Neural crest cell (in vitro differentiated cells): Measurements from ENCODE around the gene FBLN5. TPM values are rescaled to one million over a fixed set of nuclear protein-coding genes. Genes with fewer than 3 reads are reported as not detected.

Experiments used
- DNase-seq: peaks from one replicate; pipeline ENCODE4 v3.0.0; 2021; ENCODE audit warnings: low read depth, mixed read lengths, low spot score
- H3K27ac Mint-ChIP-seq: one replicate; pipeline ENCODE4 v1.8.0; 2021; ENCODE audit warnings: mild to moderate bottlenecking, mixed read lengths; ENCODE audit not compliant: unreplicated experiment
- H3K27me3 Mint-ChIP-seq: 2 replicates; pipeline ENCODE4 v1.8.0; 2021; ENCODE audit warnings: low read depth, mild to moderate bottlenecking, mixed read lengths
- H3K36me3 Mint-ChIP-seq: 2 replicates; pipeline ENCODE4 v1.8.0; 2021; ENCODE audit warnings: low read depth, mild to moderate bottlenecking, mixed read lengths
- H3K4me1 Mint-ChIP-seq: 2 replicates; pipeline ENCODE4 v1.8.0; 2021; ENCODE audit warnings: mixed read lengths
- H3K4me3 Mint-ChIP-seq: one replicate; pipeline ENCODE4 v1.8.0; 2021; ENCODE audit warnings: mild to moderate bottlenecking, mixed read lengths
- H3K9me3 Mint-ChIP-seq: 2 replicates; pipeline ENCODE4 v1.8.0; 2021; ENCODE audit warnings: mixed read lengths
- total RNA-seq: library from RNA; stranded (reverse); gene quantifications from 2 replicates; pipeline ENCODE4 v1.2.1, GENCODE V29; 2021
- TF ChIP-seq, protein P1 (sequence below): fragments of 200-600 bp; sonication (generic); conservative IDR thresholded peaks from 2 replicates; pipeline ENCODE4 v1.5.0; 2021; ENCODE audit warnings: antibody characterized with exemption, mild to moderate bottlenecking

Gene FBLN5
- total RNA-seq, 1 donor from 2014 or later = 1.0 TPM

DNA sequence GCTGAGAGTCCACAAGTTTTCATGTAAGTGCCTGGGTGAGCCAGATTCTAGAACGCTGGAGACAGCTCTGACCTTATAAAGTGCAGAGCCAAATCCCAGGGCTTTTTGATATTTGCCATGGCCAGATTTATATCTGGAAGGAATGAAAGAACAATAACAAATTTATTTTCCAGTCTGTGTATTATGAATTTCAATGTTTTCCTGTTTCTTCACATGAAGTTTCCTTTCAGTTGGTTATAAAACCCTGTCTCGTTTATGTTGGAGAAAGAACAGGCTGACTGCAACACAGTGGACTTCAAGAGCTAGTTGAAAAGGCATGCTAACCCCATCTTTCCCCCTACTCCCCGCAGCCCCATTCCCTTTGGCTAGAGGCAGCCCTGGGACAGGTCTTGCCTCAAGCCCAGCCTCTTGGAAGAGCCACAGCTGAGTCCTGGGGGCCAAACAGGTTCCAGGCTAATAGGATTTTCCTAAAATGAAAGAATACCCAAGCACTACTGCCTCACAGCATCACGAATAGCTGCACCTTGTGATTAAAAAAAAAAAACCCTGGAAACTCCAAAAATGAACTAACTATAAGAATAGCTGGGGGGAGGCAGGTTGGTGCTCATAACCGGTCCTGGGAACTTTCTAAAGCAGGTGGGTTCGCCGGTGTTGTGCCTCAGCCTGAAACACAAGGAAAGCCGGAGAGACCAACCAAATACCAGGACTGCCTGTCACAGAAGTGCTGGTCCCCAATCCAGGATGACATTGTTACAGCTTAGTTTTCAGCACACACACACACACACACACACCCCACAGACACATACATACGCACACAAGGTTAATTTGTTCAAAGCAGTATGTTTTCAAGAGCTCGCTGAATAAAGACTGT, 1.5 kb downstream of the FBLN5 start:
- H3K27me3 Mint-ChIP-seq = peaks cover 56% of the 10 kb centered on the region
- no peaks in the 10 kb centered on the region for H3K36me3 Mint-ChIP-seq
- H3K27ac Mint-ChIP-seq = no peak overlapping the region
- H3K4me3 Mint-ChIP-seq = no peak overlapping the region
- TF ChIP-seq, protein P1, sequence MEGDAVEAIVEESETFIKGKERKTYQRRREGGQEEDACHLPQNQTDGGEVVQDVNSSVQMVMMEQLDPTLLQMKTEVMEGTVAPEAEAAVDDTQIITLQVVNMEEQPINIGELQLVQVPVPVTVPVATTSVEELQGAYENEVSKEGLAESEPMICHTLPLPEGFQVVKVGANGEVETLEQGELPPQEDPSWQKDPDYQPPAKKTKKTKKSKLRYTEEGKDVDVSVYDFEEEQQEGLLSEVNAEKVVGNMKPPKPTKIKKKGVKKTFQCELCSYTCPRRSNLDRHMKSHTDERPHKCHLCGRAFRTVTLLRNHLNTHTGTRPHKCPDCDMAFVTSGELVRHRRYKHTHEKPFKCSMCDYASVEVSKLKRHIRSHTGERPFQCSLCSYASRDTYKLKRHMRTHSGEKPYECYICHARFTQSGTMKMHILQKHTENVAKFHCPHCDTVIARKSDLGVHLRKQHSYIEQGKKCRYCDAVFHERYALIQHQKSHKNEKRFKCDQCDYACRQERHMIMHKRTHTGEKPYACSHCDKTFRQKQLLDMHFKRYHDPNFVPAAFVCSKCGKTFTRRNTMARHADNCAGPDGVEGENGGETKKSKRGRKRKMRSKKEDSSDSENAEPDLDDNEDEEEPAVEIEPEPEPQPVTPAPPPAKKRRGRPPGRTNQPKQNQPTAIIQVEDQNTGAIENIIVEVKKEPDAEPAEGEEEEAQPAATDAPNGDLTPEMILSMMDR = no peak
- no peak for DNase-seq
- H3K4me1 Mint-ChIP-seq = peaks cover 19% of the 10 kb centered on the region
- H3K9me3 Mint-ChIP-seq = no peaks in the 10 kb centered on the region

DNA sequence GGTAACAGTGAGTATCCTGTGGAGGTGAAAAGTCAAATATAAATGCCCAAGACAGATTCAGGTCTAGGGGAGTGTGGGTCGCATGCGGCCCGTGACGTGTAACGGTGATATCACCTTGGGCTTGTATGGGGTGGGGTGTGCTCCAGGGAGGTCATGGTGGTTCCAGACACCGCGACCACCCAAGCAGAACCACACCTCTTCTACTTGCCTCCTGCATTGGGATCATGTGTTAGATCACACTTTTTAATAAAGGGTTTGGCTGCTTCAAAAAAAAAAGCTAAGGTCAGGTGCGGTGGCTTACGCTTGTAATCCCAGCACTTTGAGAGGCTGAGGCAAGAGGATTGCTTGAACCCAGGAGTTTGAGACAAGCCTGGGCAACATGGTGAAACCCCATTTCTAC, 4.5 kb downstream of the FBLN5 start:
- H3K36me3 Mint-ChIP-seq = no peaks in the 10 kb centered on the region
- H3K9me3 Mint-ChIP-seq = no peaks in the 10 kb centered on the region
- DNase-seq = no peak
- TF ChIP-seq, protein P1 = no peak
- no peak overlapping the region for H3K4me3 Mint-ChIP-seq
- H3K27ac Mint-ChIP-seq = no peak overlapping the region
- H3K27me3 Mint-ChIP-seq = peaks cover 38% of the 10 kb centered on the region
- peaks cover 11% of the 10 kb centered on the region for H3K4me1 Mint-ChIP-seq

DNA sequence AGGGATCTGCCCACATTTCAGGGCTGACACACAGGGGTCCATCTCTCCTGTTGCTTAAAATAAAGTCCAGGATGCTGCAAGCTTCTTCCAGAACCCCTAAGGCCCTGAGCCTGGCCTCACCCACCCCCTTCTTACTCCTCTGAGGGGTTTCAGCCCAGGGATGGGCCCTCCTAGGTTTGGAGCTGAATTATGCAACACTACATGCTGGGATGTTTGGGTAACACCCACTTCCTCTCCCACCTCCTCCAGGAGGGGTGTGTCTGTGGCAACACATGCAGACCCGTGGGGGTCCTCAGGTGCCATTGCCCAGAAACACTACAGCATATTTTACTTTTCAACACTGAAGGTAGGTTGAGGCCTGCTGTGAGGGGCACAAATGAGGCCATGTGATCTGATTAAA, 5.4 kb downstream of the FBLN5 start:
- TF ChIP-seq, protein P1 = no peak
- Mint-ChIP-seq H3K27me3 (peaks cover 33% of the 10 kb centered on the region), H3K4me3 (no peak overlapping the region), H3K36me3 (no peaks in the 10 kb centered on the region), H3K9me3 (no peaks in the 10 kb centered on the region), H3K27ac (no peak overlapping the region), H3K4me1 (peaks cover 7% of the 10 kb centered on the region)
- no peak for DNase-seq

DNA sequence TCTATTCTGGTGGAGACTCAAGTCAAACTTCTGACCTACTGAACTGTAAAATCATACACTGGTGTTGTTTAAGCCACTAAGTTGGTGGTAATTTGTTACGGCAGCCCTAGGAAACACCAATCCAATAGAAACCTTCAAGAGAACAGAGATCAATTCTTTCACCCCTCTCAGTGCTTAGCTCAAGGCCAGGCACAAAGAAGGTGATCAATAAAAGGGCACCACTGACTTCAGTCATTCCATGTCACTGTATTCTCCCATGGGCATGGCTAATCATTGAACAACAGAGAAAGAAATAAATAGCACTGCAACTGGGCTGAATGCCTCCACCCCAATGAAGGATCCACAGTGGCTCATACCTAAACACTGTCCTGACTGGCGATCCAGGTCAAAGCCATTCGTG, 7.3 kb downstream of the FBLN5 start:
- H3K4me3 Mint-ChIP-seq = no peak overlapping the region

DNA sequence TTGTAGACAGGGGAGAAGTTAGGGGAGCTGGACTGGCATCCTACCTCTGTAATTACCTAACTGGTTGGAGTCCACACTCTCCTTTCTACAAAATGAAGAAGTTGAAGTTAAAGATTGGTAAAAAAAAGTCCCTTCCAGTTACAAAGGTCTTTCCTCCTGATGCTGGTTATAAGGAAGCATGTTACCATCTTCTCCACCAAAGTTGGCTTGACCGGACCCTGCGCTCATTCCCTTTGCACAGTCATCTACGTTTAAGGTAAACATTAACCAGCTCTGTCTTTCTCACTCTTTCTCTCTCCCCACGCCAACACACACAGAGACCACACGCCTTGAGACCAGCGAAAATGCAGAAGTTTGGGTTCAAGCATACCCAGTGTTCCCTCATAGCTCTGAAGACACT, 11.9 kb downstream of the FBLN5 start:
- TF ChIP-seq, protein P1 = no peak
- H3K4me3 Mint-ChIP-seq = no peak overlapping the region
- H3K36me3 Mint-ChIP-seq = no peaks in the 10 kb centered on the region
- H3K9me3 Mint-ChIP-seq = peaks cover 5% of the 10 kb centered on the region
- no peak for DNase-seq
- no peak overlapping the region for H3K27ac Mint-ChIP-seq
- peaks cover 2% of the 10 kb centered on the region for H3K27me3 Mint-ChIP-seq
- no peaks in the 10 kb centered on the region for H3K4me1 Mint-ChIP-seq

More for the DNA sequence above, 7.3 kb downstream of the FBLN5 start:
- Mint-ChIP-seq H3K4me1 (no peaks in the 10 kb centered on the region), H3K27ac (no peak overlapping the region), H3K27me3 (peaks cover 14% of the 10 kb centered on the region), H3K36me3 (no peaks in the 10 kb centered on the region), H3K9me3 (peaks cover 5% of the 10 kb centered on the region)
- no peak for DNase-seq
- TF ChIP-seq, protein P1 = no peak
